NT2/D1 (cell line): Measurements from ENCODE around the gene PIM3.

ENCODE experiments used
- SUZ12 ChIP-seq: IDR thresholded peaks from 2 replicates; pipeline ENCODE4 v1.6.1; 2011; ENCODE audit not compliant: insufficient read length, insufficient read depth; ENCODE audit errors: extremely low read depth
- YY1 ChIP-seq: IDR thresholded peaks from 2 replicates; pipeline ENCODE4 v1.6.1; 2011; ENCODE audit not compliant: insufficient read length, insufficient read depth
- ZNF274 ChIP-seq: IDR thresholded peaks from 2 replicates; pipeline ENCODE4 v1.6.1; 2011; ENCODE audit warnings: mild to moderate bottlenecking, low read depth, low read length

GRCh38 chr22:49933236-49934159, 27.1 kb upstream of the PIM3 start:
- no peak for TF ChIP-seq YY1
- TF ChIP-seq ZNF274, result no peak
- no peak for TF ChIP-seq SUZ12
